ENCODE measurements around the gene INPP4B.

Gene INPP4B

DNA sequence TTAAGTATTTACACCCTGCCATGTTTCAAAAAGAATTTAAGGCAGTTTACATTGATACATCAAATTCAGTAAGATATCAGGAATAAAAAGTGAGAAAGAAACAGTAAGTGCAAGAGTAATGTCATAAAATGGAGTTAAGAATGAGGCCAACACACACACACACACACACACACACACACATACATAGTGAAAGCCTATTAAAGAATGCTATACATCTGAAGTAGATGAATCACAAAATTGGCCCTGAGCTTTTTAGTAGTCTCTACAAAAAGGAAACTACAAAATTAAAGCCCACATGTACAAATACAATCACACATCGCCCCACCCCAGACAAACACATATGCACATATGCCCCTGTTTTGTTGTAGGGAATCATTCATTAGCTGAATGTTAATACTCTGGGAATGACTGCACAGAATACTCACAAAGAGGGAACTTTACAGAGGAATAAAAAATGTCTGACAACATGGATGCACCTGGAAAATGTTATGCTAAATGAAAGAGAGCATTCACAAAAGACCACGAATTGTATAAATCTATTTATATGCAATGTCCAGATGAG lies 780.9 kb downstream of the INPP4B start:
- H3K4me3 ChIP-seq (ENCODE audit: low read depth, low read length): no peak overlapping the region
- no peak for TF ChIP-seq CTCF (IDR thresholded peaks at IDR 0.05; ENCODE audit: borderline replicate concordance, insufficient read depth, low read depth, low read length)

DNA sequence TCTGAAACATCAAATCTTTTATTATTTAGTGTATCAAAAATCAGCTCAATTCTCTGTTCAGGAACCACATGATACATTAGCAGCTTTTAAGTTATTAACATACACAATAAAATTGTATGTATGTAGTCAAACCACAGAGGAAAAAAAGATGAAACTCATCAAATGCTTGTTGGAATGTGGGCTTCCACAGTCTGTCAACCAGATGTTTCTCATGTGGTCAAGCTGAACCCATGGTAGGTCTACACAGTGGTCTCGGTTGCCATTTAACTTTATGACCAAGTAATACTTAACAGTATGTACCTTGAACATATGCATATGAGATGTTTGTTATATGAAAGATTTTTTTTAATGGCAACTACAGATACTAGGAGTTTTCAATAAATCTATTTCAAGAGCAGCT lies 781.9 kb downstream of the INPP4B start:
- no peak overlapping the region for H3K4me3 ChIP-seq (ENCODE audit: low read depth, low read length)
- no peak for TF ChIP-seq CTCF (IDR thresholded peaks at IDR 0.05; ENCODE audit: borderline replicate concordance, insufficient read depth, low read depth, low read length)

DNA sequence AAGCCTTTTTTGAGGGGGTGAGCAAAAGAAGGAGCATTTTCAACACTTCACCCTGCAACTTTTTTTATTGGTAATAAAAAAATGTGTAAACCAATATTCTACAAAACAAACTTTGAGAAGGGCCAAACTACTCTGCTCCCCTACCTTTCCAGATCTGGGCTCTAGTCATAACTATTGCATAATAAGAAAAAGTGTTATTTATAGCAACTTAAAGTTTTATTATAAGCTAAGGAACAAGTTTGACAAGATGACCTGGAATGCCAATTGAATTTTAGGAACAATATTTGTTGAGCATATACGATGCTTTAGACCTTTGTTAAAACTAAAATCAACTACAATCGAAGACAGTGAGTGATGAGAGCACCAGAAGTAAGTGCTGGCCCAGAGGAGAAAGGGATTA lies 800.1 kb downstream of the INPP4B start:
- TF ChIP-seq CTCF (IDR thresholded peaks at IDR 0.05; ENCODE audit: borderline replicate concordance, insufficient read depth, low read depth, low read length): no peak

DNA sequence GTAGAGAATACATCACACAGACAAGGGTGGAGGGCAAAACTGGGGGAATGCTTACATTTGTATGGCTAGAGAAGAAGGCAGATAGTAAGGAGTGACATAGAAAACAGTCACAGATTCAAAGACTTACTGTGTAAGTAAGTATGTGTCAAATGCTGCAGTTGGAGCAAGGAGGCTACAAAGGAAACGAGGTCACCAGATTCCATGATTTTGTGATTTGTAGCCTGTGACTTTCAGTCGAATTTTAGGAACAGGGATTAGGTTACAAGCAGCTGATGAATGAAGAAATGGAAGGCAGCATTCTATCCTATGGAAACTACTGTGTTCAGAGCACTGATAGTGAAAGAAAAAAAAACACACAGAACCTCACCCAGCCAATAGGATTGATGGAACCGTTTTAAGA lies 801.8 kb downstream of the INPP4B start:
- no peak overlapping the region for H3K4me3 ChIP-seq (ENCODE audit: low read depth, low read length)
- TF ChIP-seq CTCF (IDR thresholded peaks at IDR 0.05; ENCODE audit: borderline replicate concordance, insufficient read depth, low read depth, low read length): no peak

More for the DNA sequence above, 800.1 kb downstream of the INPP4B start:
- no peak overlapping the region for H3K4me3 ChIP-seq (ENCODE audit: low read depth, low read length)

GRCh38 chr4:142043509-142043908 lies 802.6 kb downstream of the INPP4B start:
- no peak for TF ChIP-seq CTCF (IDR thresholded peaks at IDR 0.05; ENCODE audit: borderline replicate concordance, insufficient read depth, low read depth, low read length)
- H3K4me3 ChIP-seq (ENCODE audit: low read depth, low read length): no peak overlapping the region

- TF ChIP-seq CTCF (IDR thresholded peaks at IDR 0.05; ENCODE audit: borderline replicate concordance, insufficient read depth, low read depth, low read length): no peak
- no peak overlapping the region for H3K4me3 ChIP-seq (ENCODE audit: low read depth, low read length)
These were observed 804.3 kb downstream of the INPP4B start for GRCh38 chr4:142041788-142042187.

GRCh38 chr4:142040043-142040442 lies 806.1 kb downstream of the INPP4B start:
- no peak for TF ChIP-seq CTCF (IDR thresholded peaks at IDR 0.05; ENCODE audit: borderline replicate concordance, insufficient read depth, low read depth, low read length)
- H3K4me3 ChIP-seq (ENCODE audit: low read depth, low read length): no peak overlapping the region

All from GM12875 (cell line).